Naive thymus-derived CD4-positive, alpha-beta T cell (primary cell): ENCODE results near the gene ARHGEF10L. TPM values are rescaled to one million over a fixed set of nuclear protein-coding genes. Genes with fewer than 3 reads are reported as not detected.
"Not testable (repeated sequence)": the region's sequence is repeated elsewhere in the genome, so short reads cannot be mapped to it uniquely, and the experiment has no call there.

Experiments
- ATAC-seq: fragments of 150-1000 bp; cut with Tn5 transposase; 2 replicates; pipeline ENCODE4 v1.10.0; 2021; ENCODE audit warnings: mild to moderate bottlenecking, moderate library complexity
- CTCF ChIA-PET: fragments of 350-600 bp; sonication (Branson Sonifier 250); formaldehyde crosslinking; loops from one replicate; lab custom pipeline; 2021; ENCODE audit warnings: antibody characterized with exemption; lab: Charles Lee
- POLR2A ChIA-PET: fragments of 350-600 bp; sonication (Branson Sonifier 250); formaldehyde crosslinking; loops from one replicate; lab custom pipeline; 2021; ENCODE audit warnings: antibody characterized with exemption, inconsistent platforms; lab: Charles Lee
- DNase-seq, 9 donors: peaks; one replicate each; pipeline versions ENCODE4 v3.0.0 to v3.0.0-alpha.2; 2020 to 2022; ENCODE audit warnings: mixed read lengths in 1 of 9
- H3K27ac ChIP-seq: one replicate; pipeline ENCODE4 v1.7.0; 2013; ENCODE audit warnings: mild to moderate bottlenecking, low read depth, low read length, moderate library complexity
- H3K27me3 ChIP-seq, 2 donors: one replicate each; pipeline ENCODE4 v1.7.0; 2013; ENCODE audit warnings: low read length in 2 of 2, mild to moderate bottlenecking in 2 of 2, moderate library complexity in 2 of 2; ENCODE audit not compliant: control insufficient read depth in 2 of 2, insufficient read depth in 2 of 2
- H3K36me3 ChIP-seq, 3 experiments: 1 replicate in 2 of 3; 2 replicates in 1 of 3; pipeline ENCODE4 v1.7.0; 2013; ENCODE audit warnings: low read length in 3 of 3, mild to moderate bottlenecking in 3 of 3, moderate library complexity in 1 of 3; ENCODE audit not compliant: insufficient read depth in 3 of 3, control insufficient read depth in 2 of 3
- H3K4me1 ChIP-seq, 2 donors: one replicate each; pipeline ENCODE4 v1.7.0; 2013; ENCODE audit warnings: low read length in 2 of 2, mild to moderate bottlenecking in 2 of 2, moderate library complexity in 1 of 2; ENCODE audit not compliant: control insufficient read depth in 2 of 2, insufficient read depth in 2 of 2
- H3K4me3 ChIP-seq: 2 replicates; pipeline ENCODE4 v1.7.0; 2013; ENCODE audit warnings: mild to moderate bottlenecking, low read length
- H3K9me3 ChIP-seq, 3 experiments: 1 replicate in 2 of 3; 2 replicates in 1 of 3; pipeline ENCODE4 v1.7.0; 2013; ENCODE audit warnings: low read length in 3 of 3; ENCODE audit not compliant: control insufficient read depth in 2 of 3
- H3K27ac Mint-ChIP-seq, 9 donors: one replicate each; pipeline ENCODE4 v1.8.0; 2020 to 2022; ENCODE audit warnings: mixed read lengths in 9 of 9, mild to moderate bottlenecking in 8 of 9, moderate library complexity in 5 of 9, inconsistent platforms in 2 of 9
- H3K27me3 Mint-ChIP-seq, 5 donors: one replicate each; pipeline ENCODE4 v1.8.0; 2021 to 2022; ENCODE audit warnings: mixed read lengths in 5 of 5, mild to moderate bottlenecking in 1 of 5
- H3K36me3 Mint-ChIP-seq, 5 donors: one replicate each; pipeline ENCODE4 v1.8.0; 2020 to 2022; ENCODE audit warnings: mixed read lengths in 5 of 5, mild to moderate bottlenecking in 3 of 5, inconsistent platforms in 1 of 5
- H3K4me1 Mint-ChIP-seq, 7 donors: one replicate each; pipeline ENCODE4 v1.8.0; 2020 to 2022; ENCODE audit warnings: mixed read lengths in 7 of 7, mild to moderate bottlenecking in 3 of 7, inconsistent platforms in 1 of 7
- H3K4me3 Mint-ChIP-seq, 10 donors: one replicate each; pipeline ENCODE4 v1.8.0; 2020 to 2022; ENCODE audit warnings: mild to moderate bottlenecking in 10 of 10, mixed read lengths in 10 of 10, moderate library complexity in 6 of 10, inconsistent platforms in 2 of 10
- H3K9me3 Mint-ChIP-seq, 11 donors: one replicate each; pipeline ENCODE4 v1.8.0; 2020 to 2022; ENCODE audit warnings: mixed read lengths in 11 of 11, mild to moderate bottlenecking in 4 of 11, inconsistent platforms in 1 of 11, moderate library complexity in 1 of 11
- intact Hi-C, 2 donors: fragments of 100-400 bp; cut with micrococcal nuclease; formaldehyde crosslinking; loops; one replicate each; pipeline ENCODE4 v1.15.1; 2023
- polyA plus RNA-seq, 2 donors: library from polyadenylated mRNA; unstranded; fragments of 300-500 nt; fragmentation: Illumina TruSeq; gene quantifications; one replicate each; pipeline ENCODE4 v1.2.3, GENCODE V29; 2021
- total RNA-seq, 6 experiments: library from RNA in 5 of 6; stranded (reverse) in 5 of 6; gene quantifications; 1 replicate in 5 of 6; 2 replicates in 1 of 6; pipeline ENCODE4 v1.2.3 and lab custom pipeline; 2021 to 2026

ARHGEF10L gene
- total and polyA plus RNA-seq, 7 experiments from 2014 or later: 0.59 to 19.7 (median 0.84) TPM; not detected in 3

- POLR2A ChIA-PET: no interaction called here
- peaks cover 0 to 27% (median 19%) of the 10 kb centered on the region in 5 donors for H3K27me3 Mint-ChIP-seq
- no peaks in the 10 kb centered on the region for H3K36me3 ChIP-seq
- ATAC-seq: no peak
- no peaks in the 10 kb centered on the region for H3K9me3 ChIP-seq
- no peaks in the 10 kb centered on the region for H3K4me1 ChIP-seq
- H3K27ac ChIP-seq: no peak overlapping the region
- no peak overlapping the region for H3K4me3 ChIP-seq
- H3K4me3 Mint-ChIP-seq: no peak overlapping the region
- peaks cover 0 to 4% (median 0%) of the 10 kb centered on the region in 11 donors for H3K9me3 Mint-ChIP-seq
- H3K27ac Mint-ChIP-seq: no peak overlapping the region
- CTCF ChIA-PET: no interaction called here
- no peaks in the 10 kb centered on the region for H3K27me3 ChIP-seq
- H3K4me1 Mint-ChIP-seq: no peaks in the 10 kb centered on the region
- intact Hi-C loops: no loop called here
- no peak for DNase-seq
- H3K36me3 Mint-ChIP-seq: no peaks in the 10 kb centered on the region
Observed at GRCh38 chr1:17742583-17742982, 203.1 kb downstream of the ARHGEF10L start.

- ChIA-PET CTCF (no interaction called here), POLR2A (no interaction called here)
- no peaks in the 10 kb centered on the region for H3K9me3 ChIP-seq
- Mint-ChIP-seq H3K9me3 (peaks cover 0 to 5% (median 0%) of the 10 kb centered on the region in 11 donors), H3K4me3 (no peak overlapping the region), H3K4me1 (no peaks in the 10 kb centered on the region), H3K27me3 (peaks cover 0 to 22% (median 19%) of the 10 kb centered on the region in 5 donors), H3K36me3 (no peaks in the 10 kb centered on the region), H3K27ac (no peak overlapping the region)
- no peaks in the 10 kb centered on the region for H3K4me1 ChIP-seq
- ATAC-seq (no peak), DNase-seq (no peak)
- no peak overlapping the region for H3K4me3 ChIP-seq
- H3K36me3 ChIP-seq: no peaks in the 10 kb centered on the region
- intact Hi-C loops: no loop called here
- H3K27me3 ChIP-seq: no peaks in the 10 kb centered on the region
- no peak overlapping the region for H3K27ac ChIP-seq
Observed at GRCh38 chr1:17743008-17743647, 203.6 kb downstream of the ARHGEF10L start.

GRCh38 chr1:17743925-17744324 is 204.4 kb downstream of the ARHGEF10L start:
- Histone ChIP-seq H3K36me3 (no peaks in the 10 kb centered on the region), H3K4me1 (no peaks in the 10 kb centered on the region), H3K9me3 (no peaks in the 10 kb centered on the region), H3K27me3 (no peaks in the 10 kb centered on the region), H3K4me3 (no peak overlapping the region), H3K27ac (no peak overlapping the region)
- ChIA-PET CTCF (no interaction called here), POLR2A (no interaction called here)
- Mint-ChIP-seq H3K27me3 (peaks cover 0 to 22% (median 19%) of the 10 kb centered on the region in 5 donors), H3K27ac (no peak overlapping the region), H3K4me3 (no peak overlapping the region), H3K36me3 (no peaks in the 10 kb centered on the region), H3K9me3 (peaks cover 0 to 5% (median 0%) of the 10 kb centered on the region in 11 donors), H3K4me1 (no peaks in the 10 kb centered on the region)
- intact Hi-C loops: no loop called here
- ATAC-seq (no peak), DNase-seq (no peak)

GRCh38 chr1:17744666-17745478 is 205.4 kb downstream of the ARHGEF10L start:
- intact Hi-C loops: no loop called here
- Histone ChIP-seq H3K4me3 (no peak overlapping the region), H3K4me1 (no peaks in the 10 kb centered on the region), H3K9me3 (no peaks in the 10 kb centered on the region), H3K27me3 (no peaks in the 10 kb centered on the region), H3K36me3 (no peaks in the 10 kb centered on the region), H3K27ac (no peak overlapping the region)
- no peak for DNase-seq
- peaks cover 0 to 23% (median 19%) of the 10 kb centered on the region in 5 donors for H3K27me3 Mint-ChIP-seq
- no peaks in the 10 kb centered on the region for H3K4me1 Mint-ChIP-seq
- no peaks in the 10 kb centered on the region for H3K36me3 Mint-ChIP-seq
- H3K4me3 Mint-ChIP-seq: no peak overlapping the region
- POLR2A ChIA-PET: no interaction called here
- CTCF ChIA-PET: no interaction called here
- no peak overlapping the region for H3K27ac Mint-ChIP-seq
- no peak for ATAC-seq
- peaks cover 0 to 5% (median under 1%) of the 10 kb centered on the region in 11 donors for H3K9me3 Mint-ChIP-seq

GRCh38 chr1:17745479-17745955 is 206.0 kb downstream of the ARHGEF10L start:
- Mint-ChIP-seq H3K4me3 (no peak overlapping the region), H3K27ac (no peak overlapping the region), H3K27me3 (peaks cover 0 to 28% (median 16%) of the 10 kb centered on the region in 5 donors), H3K4me1 (no peaks in the 10 kb centered on the region), H3K9me3 (peaks cover 0 to 9% (median 3%) of the 10 kb centered on the region in 11 donors), H3K36me3 (no peaks in the 10 kb centered on the region)
- H3K4me3 ChIP-seq: no peak overlapping the region
- ChIA-PET CTCF (no interaction called here), POLR2A (no interaction called here)
- no peaks in the 10 kb centered on the region for H3K4me1 ChIP-seq
- no peak overlapping the region for H3K27ac ChIP-seq
- H3K27me3 ChIP-seq: no peaks in the 10 kb centered on the region
- intact Hi-C loops: no loop called here
- no peaks in the 10 kb centered on the region for H3K9me3 ChIP-seq
- ATAC-seq: no peak
- no peaks in the 10 kb centered on the region for H3K36me3 ChIP-seq
- DNase-seq: no peak

- H3K4me1 Mint-ChIP-seq, H3K9me3 ChIP-seq, H3K4me1 ChIP-seq, H3K4me3 ChIP-seq, ATAC-seq, CTCF ChIA-PET, H3K36me3 Mint-ChIP-seq, H3K27ac ChIP-seq, intact Hi-C loops, H3K36me3 ChIP-seq, POLR2A ChIA-PET, H3K4me3 Mint-ChIP-seq, H3K27me3 ChIP-seq, DNase-seq, H3K9me3 Mint-ChIP-seq, H3K27ac Mint-ChIP-seq: not testable (repeated sequence)
- peaks cover 0 to 22% (median 9%) of the 10 kb centered on the region in 5 donors for H3K27me3 Mint-ChIP-seq
Observed at GRCh38 chr1:17746281-17746680, 206.8 kb downstream of the ARHGEF10L start.
